ENCODE results near the gene UPK2.

The UPK2 gene

DNA sequence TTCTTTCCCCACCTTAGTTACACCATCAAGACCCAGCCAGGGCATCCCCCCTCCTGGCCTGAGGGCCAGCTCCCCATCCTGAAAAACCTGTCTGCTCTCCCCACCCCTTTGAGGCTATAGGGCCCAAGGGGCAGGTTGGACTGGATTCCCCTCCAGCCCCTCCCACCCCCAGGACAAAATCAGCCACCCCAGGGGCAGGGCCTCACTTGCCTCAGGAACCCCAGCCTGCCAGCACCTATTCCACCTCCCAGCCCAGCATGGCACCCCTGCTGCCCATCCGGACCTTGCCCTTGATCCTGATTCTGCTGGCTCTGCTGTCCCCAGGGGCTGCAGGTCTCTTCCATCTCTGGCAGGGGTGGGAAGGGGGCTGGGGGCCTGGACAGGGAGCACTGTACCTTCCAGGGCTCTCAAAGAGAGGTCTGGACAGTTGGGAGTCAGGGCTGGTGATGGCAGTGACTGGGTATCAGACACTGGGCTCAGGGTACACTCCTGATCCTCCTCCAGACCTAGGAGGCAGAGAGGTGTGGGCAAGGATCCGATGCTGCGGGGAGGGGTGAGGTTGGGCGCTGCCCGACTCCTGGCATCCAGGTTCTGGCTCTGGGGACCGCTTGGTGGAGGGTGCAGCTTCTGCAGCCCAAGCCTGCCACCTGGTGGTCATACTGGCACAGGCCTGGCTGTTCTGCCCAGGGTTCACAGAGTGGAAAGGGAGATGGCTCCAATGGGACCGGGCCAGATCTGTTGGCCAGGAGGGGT, at the start of gene UPK2:
TSS of gene UPK2 (plus strand) at position 205 of the 753 bp plus-strand sequence. CDS start at position 258, 53 bp downstream.
- H3K4me2 ChIP-seq (ENCODE audit: low read length), result no peak within 1 kb of the TSS
- H3K79me2 ChIP-seq (ENCODE audit: control insufficient read depth, low read length), result no peaks in the 10 kb centered on the region
- no peaks in the 10 kb centered on the region for H3K9me2 ChIP-seq (replicated peaks; ENCODE audit: control insufficient read depth, low read length)
- H3K4me3 ChIP-seq (ENCODE audit: low read length), result no peak within 1 kb of the TSS
- no peaks in the 10 kb centered on the region for H3K36me3 ChIP-seq (ENCODE audit: control insufficient read depth, low read length)
- H4K20me1 ChIP-seq (ENCODE audit: control insufficient read depth, insufficient read depth, low read depth, low read length), result no peaks in the 10 kb centered on the region
- peaks cover 23% of the 10 kb centered on the region for H3K27me3 ChIP-seq (ENCODE audit: control insufficient read depth, low read length)
- TF ChIP-seq, protein P1, sequence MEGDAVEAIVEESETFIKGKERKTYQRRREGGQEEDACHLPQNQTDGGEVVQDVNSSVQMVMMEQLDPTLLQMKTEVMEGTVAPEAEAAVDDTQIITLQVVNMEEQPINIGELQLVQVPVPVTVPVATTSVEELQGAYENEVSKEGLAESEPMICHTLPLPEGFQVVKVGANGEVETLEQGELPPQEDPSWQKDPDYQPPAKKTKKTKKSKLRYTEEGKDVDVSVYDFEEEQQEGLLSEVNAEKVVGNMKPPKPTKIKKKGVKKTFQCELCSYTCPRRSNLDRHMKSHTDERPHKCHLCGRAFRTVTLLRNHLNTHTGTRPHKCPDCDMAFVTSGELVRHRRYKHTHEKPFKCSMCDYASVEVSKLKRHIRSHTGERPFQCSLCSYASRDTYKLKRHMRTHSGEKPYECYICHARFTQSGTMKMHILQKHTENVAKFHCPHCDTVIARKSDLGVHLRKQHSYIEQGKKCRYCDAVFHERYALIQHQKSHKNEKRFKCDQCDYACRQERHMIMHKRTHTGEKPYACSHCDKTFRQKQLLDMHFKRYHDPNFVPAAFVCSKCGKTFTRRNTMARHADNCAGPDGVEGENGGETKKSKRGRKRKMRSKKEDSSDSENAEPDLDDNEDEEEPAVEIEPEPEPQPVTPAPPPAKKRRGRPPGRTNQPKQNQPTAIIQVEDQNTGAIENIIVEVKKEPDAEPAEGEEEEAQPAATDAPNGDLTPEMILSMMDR (IDR thresholded peaks at IDR 0.05; ENCODE audit: low read depth, low read length, poor library complexity, severe bottlenecking), result peak; percentile 97
- TF ChIP-seq EZH2phosphoT487 (IDR thresholded peaks at IDR 0.05; ENCODE audit: borderline replicate concordance, low read length), result no peak
- H3F3A ChIP-seq (ENCODE audit: control insufficient read depth, insufficient read depth), result no peaks in the 10 kb centered on the region
- H3K9me3 ChIP-seq (ENCODE audit: control insufficient read depth, insufficient read depth, low read length), result no peaks in the 10 kb centered on the region
- no peak within 1 kb of the TSS for H3K27ac ChIP-seq (ENCODE audit: low read depth, low read length)
- H3K4me1 ChIP-seq (ENCODE audit: control insufficient read depth, low read length), result no peaks in the 10 kb centered on the region

DNA sequence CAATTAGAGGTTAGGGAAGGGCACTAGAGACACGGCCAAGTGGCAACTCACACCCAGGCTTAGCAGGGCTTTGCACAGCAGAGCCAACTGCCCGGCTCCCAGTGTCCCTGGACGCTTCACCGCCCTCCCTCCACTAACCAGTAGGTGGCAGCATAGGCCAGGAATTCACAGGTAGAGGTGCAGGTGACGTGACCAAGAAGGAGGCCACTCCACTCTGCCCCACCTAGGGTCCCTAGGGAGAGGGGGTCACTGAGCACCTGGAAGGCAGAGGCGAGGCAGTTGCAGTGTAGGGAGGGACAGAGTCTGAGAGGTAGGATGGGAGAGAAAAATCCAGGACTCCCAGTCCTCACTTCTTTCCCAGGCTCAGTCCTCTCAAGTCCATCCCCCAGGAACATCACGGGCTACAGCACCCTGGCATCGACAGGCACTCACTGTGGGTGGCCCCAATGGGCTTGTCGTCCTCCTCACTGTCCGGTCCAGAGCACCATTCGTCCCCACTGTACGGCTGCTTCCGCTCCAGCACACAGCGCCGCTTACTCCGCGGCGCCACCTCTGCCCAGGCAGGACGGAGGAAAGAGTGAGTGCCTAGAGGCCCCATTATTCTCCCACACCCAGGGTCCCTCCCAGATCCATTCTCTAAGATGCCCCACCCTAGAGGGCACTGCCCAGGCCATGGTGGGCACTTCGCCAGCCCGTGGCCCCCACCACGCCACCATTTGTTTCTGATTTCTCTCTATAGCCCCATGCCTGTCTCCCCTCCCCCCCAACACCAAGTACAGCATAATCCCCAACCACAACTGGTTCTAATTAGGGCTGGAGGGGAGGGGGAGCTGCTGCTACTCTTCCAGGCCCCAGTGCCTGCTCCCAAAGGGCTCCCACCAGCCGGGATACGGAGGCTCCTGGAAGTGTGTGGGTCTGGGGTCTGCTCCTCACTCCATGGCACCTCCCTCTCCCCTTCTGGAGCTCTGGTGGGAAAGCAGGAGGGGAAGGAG, 48.8 kb upstream of the UPK2 start:
- H4K20me1 ChIP-seq (ENCODE audit: control insufficient read depth, insufficient read depth, low read depth, low read length), result no peaks in the 10 kb centered on the region
- no peaks in the 10 kb centered on the region for H3K27me3 ChIP-seq (ENCODE audit: control insufficient read depth, low read length)
- no peak overlapping the region for H3K4me3 ChIP-seq (ENCODE audit: low read length)
- H3K4me2 ChIP-seq (ENCODE audit: low read length), result peak overlapping the region; percentile 34
- peaks cover 10% of the 10 kb centered on the region; the same call in 1 of the 2 replicates for H3F3A ChIP-seq (ENCODE audit: control insufficient read depth, insufficient read depth)
- H3K9me2 ChIP-seq (replicated peaks; ENCODE audit: control insufficient read depth, low read length), result no peaks in the 10 kb centered on the region
- H3K9me3 ChIP-seq (ENCODE audit: control insufficient read depth, insufficient read depth, low read length), result no peaks in the 10 kb centered on the region
- no peak overlapping the region for H3K27ac ChIP-seq (ENCODE audit: low read depth, low read length)
- TF ChIP-seq, protein P1 (IDR thresholded peaks at IDR 0.05; ENCODE audit: low read depth, low read length, poor library complexity, severe bottlenecking), result peak; percentile 87
- TF ChIP-seq EZH2phosphoT487 (IDR thresholded peaks at IDR 0.05; ENCODE audit: borderline replicate concordance, low read length), result no peak
- H3K36me3 ChIP-seq (ENCODE audit: control insufficient read depth, low read length), result peaks cover 10% of the 10 kb centered on the region; the same call in 1 of the 2 replicates
- peaks cover 53% of the 10 kb centered on the region for H3K4me1 ChIP-seq (ENCODE audit: control insufficient read depth, low read length)
- peaks cover 16% of the 10 kb centered on the region for H3K79me2 ChIP-seq (ENCODE audit: control insufficient read depth, low read length)

- TF ChIP-seq, protein P1 (IDR thresholded peaks at IDR 0.05; ENCODE audit: low read depth, low read length, poor library complexity, severe bottlenecking), result no peak
- TF ChIP-seq EZH2phosphoT487 (IDR thresholded peaks at IDR 0.05; ENCODE audit: borderline replicate concordance, low read length), result no peak
- Histone ChIP-seq H3K4me3 (ENCODE audit: low read length) (no peak overlapping the region), H3K4me2 (ENCODE audit: low read length) (no peak overlapping the region), H3K36me3 (ENCODE audit: control insufficient read depth, low read length) (peaks cover 7% of the 10 kb centered on the region; the same call in 1 of the 2 replicates), H4K20me1 (ENCODE audit: control insufficient read depth, insufficient read depth, low read depth, low read length) (no peaks in the 10 kb centered on the region), H3K4me1 (ENCODE audit: control insufficient read depth, low read length) (peaks cover 62% of the 10 kb centered on the region), H3F3A (ENCODE audit: control insufficient read depth, insufficient read depth) (peaks cover 10% of the 10 kb centered on the region; the same call in 1 of the 2 replicates), H3K27ac (ENCODE audit: low read depth, low read length) (no peak overlapping the region), H3K9me2 (replicated peaks; ENCODE audit: control insufficient read depth, low read length) (no peaks in the 10 kb centered on the region), H3K79me2 (ENCODE audit: control insufficient read depth, low read length) (peaks cover 17% of the 10 kb centered on the region), H3K27me3 (ENCODE audit: control insufficient read depth, low read length) (no peaks in the 10 kb centered on the region), H3K9me3 (ENCODE audit: control insufficient read depth, insufficient read depth, low read length) (no peaks in the 10 kb centered on the region)
Observed at GRCh38 chr11:118908264-118908663, 47.8 kb upstream of the UPK2 start.

Measured in DOHH2 (cell line).